Uterus (tissue), 2 donors: ENCODE measurements around the gene SIRPG.

Experiments
- POLR2A ChIP-seq, 2 donors: fragments of 450-650 bp; IDR thresholded peaks; one replicate each; pipeline ENCODE4 v1.6.1; 2016; ENCODE audit warnings: antibody characterized with exemption in 2 of 2, mild to moderate bottlenecking in 1 of 2, moderate library complexity in 1 of 2
- TF ChIP-seq, protein P1 (sequence below), 4 experiments: fragments of 200-600 bp in 2 of 4; fragments of 450-650 bp in 2 of 4; sonication (generic) in 2 of 4; IDR thresholded peaks; one replicate each; pipeline ENCODE4 v1.5.1; 2016 to 2019; ENCODE audit warnings: antibody characterized with exemption in 4 of 4, mild to moderate bottlenecking in 2 of 4, moderate library complexity in 1 of 4

DNA sequence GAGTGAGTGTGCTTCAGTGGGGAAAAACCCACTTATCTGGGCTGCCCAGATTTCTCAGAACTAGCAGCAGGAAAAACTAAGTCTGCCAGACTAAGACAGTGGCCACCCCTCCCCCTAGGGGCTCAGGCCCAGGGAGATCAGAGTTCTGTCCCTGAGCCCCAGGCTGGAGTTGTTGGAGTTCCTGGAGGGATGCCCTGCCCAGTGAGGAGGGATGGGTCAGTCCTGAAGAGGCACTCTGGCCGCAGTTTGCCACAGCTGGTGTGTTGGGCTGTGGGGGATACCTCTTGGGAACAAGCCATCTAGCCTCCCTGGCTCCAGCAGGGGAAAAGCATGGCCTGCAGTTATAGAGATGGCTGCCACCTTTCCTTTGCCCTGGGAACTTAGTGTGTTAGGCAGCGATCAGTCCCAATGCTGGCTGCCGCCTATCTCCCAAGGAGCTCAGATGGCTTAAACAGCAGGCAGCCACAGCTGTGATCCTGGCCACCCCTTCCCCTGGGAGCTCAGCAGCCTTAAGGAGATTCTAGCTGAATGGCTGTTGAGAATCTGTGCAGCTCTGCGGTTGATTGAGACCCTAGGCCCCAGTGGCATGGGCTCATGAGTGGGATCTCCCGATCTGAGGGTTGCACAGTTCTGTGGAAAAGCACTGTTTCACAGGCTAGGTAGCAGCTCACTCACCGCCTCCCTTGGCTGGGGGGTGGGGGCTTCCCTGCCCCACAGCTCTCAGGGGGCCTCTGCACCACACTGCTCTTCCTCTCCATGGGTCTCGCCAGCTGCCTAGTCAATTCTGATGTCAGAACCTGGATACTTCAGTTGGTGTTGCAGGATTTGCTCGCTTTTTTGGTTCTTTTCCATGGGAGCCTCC lies 13.2 kb downstream of the SIRPG start:
- TF ChIP-seq, protein P1, sequence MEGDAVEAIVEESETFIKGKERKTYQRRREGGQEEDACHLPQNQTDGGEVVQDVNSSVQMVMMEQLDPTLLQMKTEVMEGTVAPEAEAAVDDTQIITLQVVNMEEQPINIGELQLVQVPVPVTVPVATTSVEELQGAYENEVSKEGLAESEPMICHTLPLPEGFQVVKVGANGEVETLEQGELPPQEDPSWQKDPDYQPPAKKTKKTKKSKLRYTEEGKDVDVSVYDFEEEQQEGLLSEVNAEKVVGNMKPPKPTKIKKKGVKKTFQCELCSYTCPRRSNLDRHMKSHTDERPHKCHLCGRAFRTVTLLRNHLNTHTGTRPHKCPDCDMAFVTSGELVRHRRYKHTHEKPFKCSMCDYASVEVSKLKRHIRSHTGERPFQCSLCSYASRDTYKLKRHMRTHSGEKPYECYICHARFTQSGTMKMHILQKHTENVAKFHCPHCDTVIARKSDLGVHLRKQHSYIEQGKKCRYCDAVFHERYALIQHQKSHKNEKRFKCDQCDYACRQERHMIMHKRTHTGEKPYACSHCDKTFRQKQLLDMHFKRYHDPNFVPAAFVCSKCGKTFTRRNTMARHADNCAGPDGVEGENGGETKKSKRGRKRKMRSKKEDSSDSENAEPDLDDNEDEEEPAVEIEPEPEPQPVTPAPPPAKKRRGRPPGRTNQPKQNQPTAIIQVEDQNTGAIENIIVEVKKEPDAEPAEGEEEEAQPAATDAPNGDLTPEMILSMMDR (IDR thresholded peaks at IDR 0.05), result no peak
- TF ChIP-seq POLR2A (IDR thresholded peaks at IDR 0.05), result no peak
